ENCODE data around the gene LRP1B. TPM values are rescaled to one million over a fixed set of nuclear protein-coding genes. Genes with fewer than 3 reads are reported as not detected.

LRP1B gene
- total and polyA plus RNA-seq, 2 of the 8 experiments (the other 6 are each of a cell fraction or from before 2014, with no cell fraction given) = 0.03 TPM; not detected in 1

GRCh38 chr2:141306368-141306767 lies 824.4 kb downstream of the LRP1B start:
- Histone ChIP-seq H4K8ac (ENCODE audit: extremely low read depth, insufficient read depth, low read length) (no peak overlapping the region), H3K27me3 (replicated peaks in 1 of 4; ENCODE audit: control insufficient read depth in 3 of 4, extremely low read depth in 1 of 4, insufficient read depth in 3 of 4, low read length in 3 of 4) (no peaks in the 10 kb centered on the region), H4K20me1 (replicated peaks in 1 of 2; ENCODE audit: control insufficient read depth in 1 of 2, insufficient read depth in 2 of 2, low read length in 2 of 2) (no peaks in the 10 kb centered on the region), H3K14ac (ENCODE audit: insufficient read length) (no peak overlapping the region), H3K9me3 (ENCODE audit: insufficient read depth in 2 of 2, low read depth in 1 of 2, low read length in 1 of 2) (no peaks in the 10 kb centered on the region), H3K36me3 (ENCODE audit: control insufficient read depth in 2 of 4, insufficient read depth in 4 of 4, low read length in 3 of 4) (no peaks in the 10 kb centered on the region), H2BK12ac (ENCODE audit: low read depth, low read length) (no peak overlapping the region), H3K9ac (replicated peaks in 1 of 4; ENCODE audit: extremely low read depth in 1 of 4, low read depth in 3 of 4, low read length in 3 of 4) (no peak overlapping the region), H4K5ac (ENCODE audit: insufficient read length, low read depth, low read length) (no peak overlapping the region), H3K79me2 (ENCODE audit: control insufficient read depth in 1 of 2, insufficient read depth in 2 of 2, low read length in 2 of 2) (no peaks in the 10 kb centered on the region), H2BK120ac (replicated peaks; ENCODE audit: low read depth, low read length) (no peak overlapping the region), H3K4me3 (ENCODE audit: extremely low read depth in 1 of 4, insufficient read depth in 2 of 4, low read depth in 3 of 4, low read length in 4 of 4) (no peak overlapping the region), H3K56ac (replicated peaks; ENCODE audit: insufficient read length, low read depth, low read length) (no peak overlapping the region), H2BK5ac (ENCODE audit: low read depth, low read length) (no peak overlapping the region), H3K79me1 (ENCODE audit: low read depth, low read length) (no peaks in the 10 kb centered on the region), H3K23ac (ENCODE audit: insufficient read length) (no peak overlapping the region), H2BK20ac (ENCODE audit: low read length) (no peak overlapping the region), H3K23me2 (ENCODE audit: low read depth, low read length) (no peaks in the 10 kb centered on the region), H3K27ac (ENCODE audit: low read depth, low read length) (no peak overlapping the region), H3K18ac (ENCODE audit: extremely low read depth, low read length) (no peak overlapping the region), H2AK5ac (ENCODE audit: low read depth, low read length) (no peak overlapping the region), H2BK15ac (ENCODE audit: low read length) (no peak overlapping the region), H3K4ac (replicated peaks; ENCODE audit: insufficient read length, low read depth, low read length) (no peak overlapping the region), H4K91ac (replicated peaks; ENCODE audit: insufficient read length, low read length) (no peak overlapping the region), H3K4me2 (ENCODE audit: insufficient read depth in 1 of 2, low read depth in 2 of 2, low read length in 2 of 2) (no peak overlapping the region), H2AFZ (ENCODE audit: low read length) (no peak overlapping the region), H3K4me1 (replicated peaks in 1 of 4; ENCODE audit: control insufficient read depth in 3 of 4, insufficient read depth in 4 of 4, low read length in 3 of 4) (no peaks in the 10 kb centered on the region)
- no peak for FAIRE-seq
- POLR2A ChIA-PET (ENCODE audit: partially characterized antibody) = no interaction called here
- CTCF ChIA-PET (ENCODE audit: partially characterized antibody) = no interaction called here
- DNase-seq (ENCODE audit: low read depth in 1 of 2, low spot score in 2 of 2) = no peak
- no peak for TF ChIP-seq ATF3 (IDR thresholded peaks at IDR 0.05; ENCODE audit: insufficient read depth, low read depth, low read length)
- no peak for TF ChIP-seq RXRA (IDR thresholded peaks at IDR 0.05; ENCODE audit: insufficient read depth, low read depth, low read length)

All from H1 (cell line).